NCI-H1694 treated with DMSO at 0.1 percent for 48 hours (cell line): ENCODE data around the gene BIRC3.

ENCODE experiments used
- DNase-seq: peaks from one replicate; lab custom pipeline; 2025; lab: John Stamatoyannopoulos, UW

Gene BIRC3

DNA sequence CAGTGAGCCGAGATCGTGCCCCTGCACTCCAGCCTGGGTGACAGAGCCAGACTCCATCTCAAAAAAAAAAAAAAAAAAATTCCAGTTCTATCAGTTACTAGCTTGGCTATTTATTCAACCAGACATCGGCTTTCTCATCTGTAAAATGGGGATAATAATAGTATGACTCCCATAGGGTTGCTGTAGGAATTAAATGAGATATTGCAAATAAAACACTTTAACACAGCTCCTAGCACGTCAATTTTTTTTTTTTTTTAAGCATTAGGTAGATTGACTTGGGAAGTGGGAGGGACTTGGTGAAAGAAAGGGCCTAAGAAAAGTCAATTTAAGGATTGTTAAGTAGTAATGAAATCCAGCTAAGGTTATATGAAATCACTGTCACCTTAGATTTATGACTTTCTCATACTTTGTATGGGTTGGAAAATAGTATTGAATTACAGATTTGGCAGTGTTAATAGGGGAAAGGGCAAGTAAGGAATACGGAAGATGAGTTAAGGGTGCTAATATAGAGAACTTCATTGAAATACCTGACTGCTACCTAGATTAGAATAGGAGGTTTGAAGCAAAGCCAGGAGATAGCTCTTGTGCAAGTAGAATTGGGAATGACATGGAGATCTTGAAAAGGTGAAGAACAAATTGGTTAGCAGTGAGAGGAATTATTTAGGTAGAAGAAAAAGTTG, 58.6 kb downstream of the BIRC3 start:
- DNase-seq = no peak

DNA sequence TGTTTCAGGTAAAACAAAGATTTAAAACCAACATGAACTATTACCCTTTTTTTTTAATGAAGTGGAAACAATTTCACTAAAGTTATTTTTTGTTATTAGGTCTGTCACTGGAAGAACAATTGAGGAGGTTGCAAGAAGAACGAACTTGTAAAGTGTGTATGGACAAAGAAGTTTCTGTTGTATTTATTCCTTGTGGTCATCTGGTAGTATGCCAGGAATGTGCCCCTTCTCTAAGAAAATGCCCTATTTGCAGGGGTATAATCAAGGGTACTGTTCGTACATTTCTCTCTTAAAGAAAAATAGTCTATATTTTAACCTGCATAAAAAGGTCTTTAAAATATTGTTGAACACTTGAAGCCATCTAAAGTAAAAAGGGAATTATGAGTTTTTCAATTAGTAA, 60.6 kb downstream of the BIRC3 start:
- DNase-seq = no peak

DNA sequence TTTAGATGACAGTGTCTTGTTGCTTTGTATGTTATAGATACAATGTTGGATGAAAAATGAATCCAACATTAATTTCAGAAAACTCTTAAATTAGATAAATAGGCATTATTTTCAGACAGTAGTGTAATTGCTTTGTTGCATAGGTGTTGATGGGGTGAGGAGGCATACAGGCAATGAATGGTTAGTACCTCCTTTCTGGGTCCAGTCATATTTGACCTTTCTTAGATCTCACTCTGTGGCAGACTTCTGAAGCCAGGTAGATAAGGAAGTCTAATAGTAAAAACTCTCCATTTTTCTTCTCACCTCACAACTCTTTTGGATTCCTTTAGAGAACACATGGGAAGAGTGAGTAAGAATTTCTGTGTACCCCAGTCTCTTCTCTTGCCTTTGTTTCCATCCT, 61.5 kb downstream of the BIRC3 start:
- DNase-seq = no peak

- DNase-seq = no peak
Observed at GRCh38 chr11:102382384-102382783, 65.1 kb downstream of the BIRC3 start.

- DNase-seq = no peak
Observed at GRCh38 chr11:102383839-102384238, 66.6 kb downstream of the BIRC3 start.

DNA sequence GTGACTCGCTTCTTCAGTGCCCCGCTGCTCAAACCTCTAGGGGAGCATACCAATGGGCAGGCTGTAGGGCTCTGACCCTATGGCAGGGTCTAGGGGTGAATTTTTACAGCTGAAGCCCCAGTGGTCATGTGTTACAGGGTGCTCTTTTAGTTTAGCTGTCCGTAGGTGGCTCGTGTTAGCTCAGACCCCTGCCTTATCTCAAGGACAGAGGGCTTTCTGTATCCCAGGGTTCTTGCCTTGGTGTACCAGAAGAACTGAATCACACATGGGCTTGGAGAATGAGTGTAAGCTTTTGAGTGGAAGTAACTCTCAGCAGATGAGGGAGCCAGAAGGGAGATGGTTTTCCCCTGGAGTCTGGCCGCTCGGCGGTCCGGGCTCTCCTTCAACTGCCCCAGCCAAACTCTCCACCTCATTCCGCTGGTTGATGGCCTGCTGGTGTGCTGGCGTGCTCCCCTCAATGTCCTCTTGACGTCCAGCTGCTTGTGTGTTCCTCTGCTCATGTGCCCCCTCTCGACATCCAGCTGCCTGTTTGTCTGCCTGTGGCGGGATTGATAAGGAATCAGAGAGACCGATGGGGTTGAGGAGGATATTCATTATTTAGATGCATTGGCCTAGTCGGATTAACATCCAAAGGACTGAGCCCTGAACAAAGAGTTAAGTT, 67.3 kb downstream of the BIRC3 start:
- no peak for DNase-seq

DNA sequence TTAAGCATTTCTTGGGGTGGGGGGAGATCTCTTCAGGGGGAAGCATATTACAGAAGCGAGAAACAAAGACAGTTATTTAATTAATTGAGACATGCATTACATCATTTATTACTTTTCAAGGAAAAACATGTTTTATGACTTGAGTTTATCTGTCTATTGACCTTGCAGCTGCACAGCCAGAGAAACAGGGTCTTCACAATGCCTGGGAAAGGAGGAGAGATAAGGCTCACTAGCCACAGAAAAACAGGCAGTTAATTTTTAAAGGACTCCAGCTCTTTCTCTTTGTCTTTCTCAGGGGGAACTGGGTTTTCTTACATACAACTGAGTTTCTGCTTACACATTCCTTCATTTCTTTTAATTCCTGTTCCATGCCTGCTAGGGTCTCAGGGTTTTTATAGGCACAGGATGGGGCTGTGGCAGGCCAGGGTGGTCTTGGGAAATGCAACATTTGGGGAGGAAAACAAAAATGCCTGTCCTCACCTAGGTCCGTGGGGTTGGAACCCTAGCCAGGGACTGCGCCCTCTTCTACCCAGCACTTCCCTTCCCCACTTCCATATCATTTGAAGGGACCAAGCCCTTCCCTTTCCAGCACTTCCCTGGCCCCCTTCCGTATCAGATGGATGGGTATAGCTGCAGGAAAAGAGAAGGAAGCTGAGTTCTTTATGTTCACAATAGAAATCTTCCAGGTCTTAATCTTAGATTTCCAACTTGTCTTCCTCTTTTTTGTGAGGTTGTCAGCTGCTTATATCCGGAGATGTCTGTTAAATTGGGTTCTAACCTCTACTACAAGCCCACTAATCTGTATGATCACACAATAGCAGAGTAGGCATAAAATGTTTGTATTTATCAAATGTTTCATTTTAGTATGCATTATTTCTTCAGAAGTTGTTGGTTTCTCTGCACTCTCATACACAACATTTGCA, 68.1 kb downstream of the BIRC3 start:
- no peak for DNase-seq

GRCh38 chr11:102386136-102386734, 69.0 kb downstream of the BIRC3 start:
- no peak for DNase-seq

DNA sequence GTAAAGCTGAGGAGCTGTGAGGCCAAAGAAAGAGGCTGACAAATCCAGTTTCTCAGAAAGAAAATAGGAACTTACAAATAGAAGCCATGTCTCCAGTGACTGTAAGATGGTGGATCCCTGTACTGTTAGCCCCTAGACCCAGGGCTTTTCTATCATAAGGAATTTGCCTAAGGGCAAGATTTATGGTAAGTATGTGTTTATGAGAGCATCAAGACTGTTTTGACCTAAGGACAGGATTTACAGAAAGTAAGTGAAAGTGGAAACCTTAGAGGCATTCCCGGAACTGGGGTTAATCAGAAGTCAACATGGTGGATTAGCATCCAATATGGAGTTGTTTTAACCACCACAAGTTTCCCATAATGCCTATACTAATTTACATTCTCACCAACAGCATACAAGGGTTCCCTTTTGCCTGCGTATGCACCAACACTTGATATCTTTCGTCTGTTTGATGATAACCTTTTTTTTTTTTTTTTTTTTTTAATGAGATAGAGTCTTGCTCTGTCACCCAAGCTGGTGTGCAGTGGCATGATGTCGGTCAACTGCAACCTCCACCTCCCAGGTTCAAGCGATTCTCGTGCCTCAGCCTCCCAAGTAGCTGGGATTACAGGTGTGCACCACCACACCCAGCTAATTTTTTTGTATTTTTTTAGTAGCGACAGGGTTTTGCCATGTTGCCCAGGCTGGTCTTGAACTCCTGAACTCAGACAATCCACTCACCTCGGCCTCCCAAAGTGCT, 69.9 kb downstream of the BIRC3 start:
- DNase-seq = no peak
